ENCODE measurements around the gene GFRA1.

DNA sequence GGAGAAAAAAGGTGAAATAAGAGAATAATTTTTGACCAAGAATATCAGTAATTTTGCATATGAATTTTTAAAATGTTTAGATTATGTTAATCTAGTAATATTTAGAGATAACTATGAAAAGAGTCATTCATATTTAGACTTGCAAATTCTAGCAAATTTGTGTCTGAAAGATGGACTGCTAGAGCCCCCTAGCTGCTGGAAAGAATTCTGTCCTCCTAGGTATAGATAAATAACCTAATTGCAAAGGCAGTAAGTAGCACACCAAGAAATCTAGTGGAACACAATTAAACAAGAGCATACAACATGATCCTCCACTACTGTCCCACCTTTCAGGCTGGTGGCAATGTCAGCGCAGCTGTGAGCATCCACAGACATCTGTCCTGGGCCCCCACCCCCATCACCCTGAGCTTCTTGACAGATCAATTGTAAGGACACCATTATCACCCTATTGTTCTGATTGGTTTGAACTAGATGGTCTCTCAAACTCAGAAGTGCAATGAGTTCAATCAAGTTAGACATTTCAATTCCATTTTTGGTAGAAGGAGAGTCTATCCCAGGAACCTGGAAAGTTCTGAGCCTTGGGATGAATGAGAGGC lies 15.0 kb upstream of the GFRA1 start:
- TF ChIP-seq CTCF (IDR thresholded peaks at IDR 0.05), result peak; percentile 49 to 79 (median 64)
- no peak for TF ChIP-seq EP300 (IDR thresholded peaks at IDR 0.05)
- TF ChIP-seq POLR2A (IDR thresholded peaks at IDR 0.05), result no peak
